HG03135 (cell line): Measurements from ENCODE around the gene KDM5C.
A peak's percentile ranks its signal among the peaks of the same experiment; 100 is the strongest.

Experiments
- ATAC-seq: cut with Tn5 transposase; IDR thresholded peaks from one replicate; pipeline ENCODE4 v1.9.1; 2021; ENCODE audit warnings: mild to moderate bottlenecking, moderate library complexity; ENCODE audit not compliant: unreplicated experiment

KDM5C gene

GRCh38 chrX:53224860-53225797 lies at the start of gene KDM5C:
Gene KDM5C (minus strand): TSS chrX:53225207. CDS start chrX:53224889, 318 bp downstream.
- peak; percentile 79 for ATAC-seq

GRCh38 chrX:53272808-53273337 lies 47.9 kb upstream of the KDM5C start:
- ATAC-seq: no peak

GRCh38 chrX:53269536-53270107 lies 44.6 kb upstream of the KDM5C start:
- ATAC-seq: no peak

GRCh38 chrX:53268173-53268572 lies 43.2 kb upstream of the KDM5C start:
- no peak for ATAC-seq

- no peak for ATAC-seq
Observed at GRCh38 chrX:53266914-53267313, 41.9 kb upstream of the KDM5C start.

- ATAC-seq: no peak
Observed at GRCh38 chrX:53265771-53266574, 41.0 kb upstream of the KDM5C start.

GRCh38 chrX:53263597-53264094 lies 38.6 kb upstream of the KDM5C start:
- no peak for ATAC-seq

- ATAC-seq: no peak
Observed at GRCh38 chrX:53262918-53263394, 37.9 kb upstream of the KDM5C start.

GRCh38 chrX:53262189-53262917 lies 37.3 kb upstream of the KDM5C start:
- no peak for ATAC-seq

- no peak for ATAC-seq
Observed at GRCh38 chrX:53261355-53261972, 36.5 kb upstream of the KDM5C start.

GRCh38 chrX:53260836-53261235 lies 35.8 kb upstream of the KDM5C start:
- no peak for ATAC-seq

- no peak for ATAC-seq
Observed at GRCh38 chrX:53257670-53258423, 32.8 kb upstream of the KDM5C start.

- ATAC-seq: no peak
Observed at GRCh38 chrX:53257166-53257565, 32.2 kb upstream of the KDM5C start.

GRCh38 chrX:53256446-53257041 lies 31.5 kb upstream of the KDM5C start:
- no peak for ATAC-seq

GRCh38 chrX:53255738-53256191 lies 30.8 kb upstream of the KDM5C start:
- ATAC-seq: no peak

GRCh38 chrX:53254570-53255461 lies 29.8 kb upstream of the KDM5C start:
- ATAC-seq: no peak

- no peak for ATAC-seq
Observed at GRCh38 chrX:53253293-53254020, 28.4 kb upstream of the KDM5C start.
